ENCODE results near the gene CFL1.

Gene CFL1

GRCh38 chr11:65857853-65858680, at the start of gene CFL1:
TSS of gene CFL1 (minus strand) at chr11:65858180. CDS start at chr11:65858099, 81 bp downstream.
- H3K4me3 ChIP-seq (ENCODE audit: low read depth, low read length): peak within 1 kb of the TSS; percentile 93

GRCh38 chr11:65906602-65907001, 48.6 kb upstream of the CFL1 start:
- H3K4me3 ChIP-seq (ENCODE audit: low read depth, low read length): no peak overlapping the region

GRCh38 chr11:65903715-65904114, 45.7 kb upstream of the CFL1 start:
- no peak overlapping the region for H3K4me3 ChIP-seq (ENCODE audit: low read depth, low read length)

- no peak overlapping the region for H3K4me3 ChIP-seq (ENCODE audit: low read depth, low read length)
Observed at GRCh38 chr11:65903068-65903481, 45.1 kb upstream of the CFL1 start.

GRCh38 chr11:65900899-65901180, 42.9 kb upstream of the CFL1 start:
- no peak overlapping the region for H3K4me3 ChIP-seq (ENCODE audit: low read depth, low read length)

GRCh38 chr11:65900125-65900898, 42.3 kb upstream of the CFL1 start, which contains the start of gene FOSL1:
TSS of gene FOSL1 (minus strand) at chr11:65900388. CDS start at chr11:65900339, 49 bp downstream.
- H3K4me3 ChIP-seq (ENCODE audit: low read depth, low read length): peak within 1 kb of the TSS; percentile 67

- peak overlapping the region; percentile 67 for H3K4me3 ChIP-seq (ENCODE audit: low read depth, low read length)
Observed at GRCh38 chr11:65899356-65900124, 41.6 kb upstream of the CFL1 start.

GRCh38 chr11:65898656-65899355, 40.8 kb upstream of the CFL1 start:
- peak overlapping the region; percentile 67 for H3K4me3 ChIP-seq (ENCODE audit: low read depth, low read length)

- H3K4me3 ChIP-seq (ENCODE audit: low read depth, low read length): no peak overlapping the region
Observed at GRCh38 chr11:65897020-65897471, 39.1 kb upstream of the CFL1 start.

GRCh38 chr11:65896034-65896999, 38.3 kb upstream of the CFL1 start:
- no peak overlapping the region for H3K4me3 ChIP-seq (ENCODE audit: low read depth, low read length)

GRCh38 chr11:65895482-65895981, 37.6 kb upstream of the CFL1 start:
- H3K4me3 ChIP-seq (ENCODE audit: low read depth, low read length): no peak overlapping the region

GRCh38 chr11:65894034-65894591, 36.1 kb upstream of the CFL1 start:
- H3K4me3 ChIP-seq (ENCODE audit: low read depth, low read length): no peak overlapping the region

- no peak overlapping the region for H3K4me3 ChIP-seq (ENCODE audit: low read depth, low read length)
Observed at GRCh38 chr11:65892661-65893317, 34.8 kb upstream of the CFL1 start.

- peak overlapping the region; percentile 61 for H3K4me3 ChIP-seq (ENCODE audit: low read depth, low read length)
Observed at GRCh38 chr11:65892137-65892540, 34.2 kb upstream of the CFL1 start.

GRCh38 chr11:65891219-65892136, 33.5 kb upstream of the CFL1 start:
- H3K4me3 ChIP-seq (ENCODE audit: low read depth, low read length): peak overlapping the region; percentile 61

GRCh38 chr11:65890324-65891218, 32.6 kb upstream of the CFL1 start, which contains the start of gene CCDC85B:
TSS of gene CCDC85B (plus strand) at chr11:65890673. CDS start at chr11:65890784, 111 bp downstream.
- peak within 1 kb of the TSS; percentile 61 for H3K4me3 ChIP-seq (ENCODE audit: low read depth, low read length)

Data from iPS-11a (cell line).